ENCODE data around the gene INTS6. TPM values are rescaled to one million over a fixed set of nuclear protein-coding genes. Genes with fewer than 3 reads are reported as not detected.

INTS6 gene
- total and polyA plus RNA-seq, 2 donors from 2014 or later: 8.3 to 31.0 TPM

DNA sequence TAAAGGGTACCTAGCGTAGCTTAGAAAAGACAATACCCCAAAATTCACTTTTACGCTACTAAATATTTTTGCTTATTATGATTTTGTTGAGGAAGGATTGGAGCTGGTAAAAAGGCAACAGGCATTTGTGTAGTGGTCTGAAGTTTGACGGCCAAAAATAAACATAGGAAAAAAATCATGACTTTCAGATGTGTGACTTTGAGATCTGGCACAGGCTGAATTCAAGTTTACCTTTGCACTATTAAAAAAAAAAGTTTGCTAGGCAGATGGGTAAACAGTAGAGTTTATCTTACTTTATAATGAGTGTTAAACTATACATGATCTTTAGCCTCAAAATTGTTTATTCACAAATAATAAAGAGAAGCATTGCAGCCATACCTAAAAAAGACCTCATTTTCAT lies 24.3 kb upstream of the INTS6 start:
- Histone ChIP-seq H3K9ac (ENCODE audit: low read length in 3 of 3) (no peak overlapping the region), H3K27me3 (ENCODE audit: control insufficient read depth, insufficient read depth, low read length) (no peaks in the 10 kb centered on the region), H3K4me1 (ENCODE audit: control insufficient read depth in 2 of 3, insufficient read depth in 2 of 3, low read depth in 1 of 3, low read length in 3 of 3) (no peaks in the 10 kb centered on the region), H3K36me3 (ENCODE audit: control insufficient read depth in 2 of 3, insufficient read depth in 3 of 3, low read length in 3 of 3) (no peaks in the 10 kb centered on the region), H3K9me3 (ENCODE audit: control insufficient read depth in 2 of 3, insufficient read depth in 1 of 3, low read length in 3 of 3) (no peaks in the 10 kb centered on the region), H3K27ac (ENCODE audit: low read depth in 2 of 2, low read length in 2 of 2) (peak overlapping the region in 1 of 2 donors; percentile 39), H3K4me3 (ENCODE audit: low read length in 3 of 3) (no peak overlapping the region)
- DNase-seq (no peak), FAIRE-seq (peak; percentile 29)
- intact Hi-C loops (cut with DNase I): no loop called here
- no peak for TF ChIP-seq CTCF (IDR thresholded peaks at IDR 0.05; ENCODE audit: borderline replicate concordance, extremely low read depth, insufficient read depth)

DNA sequence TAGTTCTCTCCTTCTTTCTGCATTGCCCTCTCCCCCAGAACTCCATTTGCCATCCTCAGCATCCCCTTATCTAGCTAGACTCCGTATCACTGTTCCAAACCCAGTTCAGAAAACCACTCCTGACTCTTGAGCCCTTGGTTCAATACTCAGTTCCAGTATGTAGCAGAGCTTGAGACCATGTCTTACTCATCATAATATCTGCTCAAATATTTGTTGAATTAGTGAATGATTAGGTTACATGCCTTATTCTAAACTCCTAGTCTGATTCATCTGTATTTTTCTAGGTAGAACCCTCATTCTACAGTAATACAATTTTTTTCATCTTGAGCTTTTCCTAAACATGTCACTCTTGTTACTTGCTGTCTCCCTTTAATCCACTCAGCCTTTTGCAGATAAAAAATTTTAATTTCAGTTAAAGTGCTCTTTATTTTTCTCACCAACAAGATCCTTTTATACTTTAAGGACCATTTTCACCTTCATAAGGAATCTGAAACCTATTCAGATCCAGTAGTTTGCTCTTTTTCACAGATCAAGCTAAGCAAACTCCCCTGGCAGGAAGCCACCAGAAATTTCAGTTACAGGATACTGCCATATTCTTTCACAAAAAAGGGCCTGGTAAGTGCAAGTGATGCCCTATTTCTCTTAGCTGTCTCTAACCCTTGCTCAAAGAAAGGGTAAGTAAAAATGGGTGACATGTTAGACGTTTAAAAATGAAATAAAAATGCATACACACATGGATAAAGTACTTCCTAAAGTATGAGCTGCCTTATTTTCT lies 23.1 kb upstream of the INTS6 start:
- no peak for FAIRE-seq
- H3K9me3 ChIP-seq (ENCODE audit: control insufficient read depth in 2 of 3, insufficient read depth in 1 of 3, low read length in 3 of 3): no peaks in the 10 kb centered on the region
- no peak overlapping the region for H3K4me3 ChIP-seq (ENCODE audit: low read length in 3 of 3)
- no peaks in the 10 kb centered on the region for H3K36me3 ChIP-seq (ENCODE audit: control insufficient read depth in 2 of 3, insufficient read depth in 3 of 3, low read length in 3 of 3)
- H3K27me3 ChIP-seq (ENCODE audit: control insufficient read depth, insufficient read depth, low read length): no peaks in the 10 kb centered on the region
- H3K9ac ChIP-seq (ENCODE audit: low read length in 3 of 3): no peak overlapping the region
- H3K4me1 ChIP-seq (ENCODE audit: control insufficient read depth in 2 of 3, insufficient read depth in 2 of 3, low read depth in 1 of 3, low read length in 3 of 3): no peaks in the 10 kb centered on the region
- H3K27ac ChIP-seq (ENCODE audit: low read depth in 2 of 2, low read length in 2 of 2): no peak overlapping the region
- intact Hi-C loops (cut with DNase I): no loop called here
- no peak for TF ChIP-seq CTCF (IDR thresholded peaks at IDR 0.05; ENCODE audit: borderline replicate concordance, extremely low read depth, insufficient read depth)
- DNase-seq: no peak

DNA sequence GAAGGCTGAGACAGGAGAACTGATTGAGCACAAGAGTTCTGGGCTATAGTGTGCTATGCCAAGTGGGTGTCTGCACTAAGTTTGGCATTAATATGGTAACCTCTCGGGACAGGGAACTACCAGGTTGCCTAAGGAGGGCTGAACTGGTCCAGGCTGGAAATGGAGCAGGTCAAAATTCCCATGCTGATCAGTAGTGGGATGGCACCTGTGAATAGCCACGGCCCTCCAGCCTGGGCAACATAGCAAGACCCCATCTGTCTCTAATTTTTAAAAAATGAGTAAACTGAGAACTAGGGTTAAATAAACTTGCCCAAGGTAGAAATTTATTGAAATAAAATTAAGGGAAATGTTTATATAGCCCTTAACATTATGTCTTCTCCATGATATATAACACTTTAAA lies 17.0 kb upstream of the INTS6 start:
- TF ChIP-seq CTCF (IDR thresholded peaks at IDR 0.05; ENCODE audit: borderline replicate concordance, extremely low read depth, insufficient read depth): no peak
- Histone ChIP-seq H3K36me3 (ENCODE audit: control insufficient read depth in 2 of 3, insufficient read depth in 3 of 3, low read length in 3 of 3) (no peaks in the 10 kb centered on the region), H3K9ac (ENCODE audit: low read length in 3 of 3) (no peak overlapping the region), H3K4me1 (ENCODE audit: control insufficient read depth in 2 of 3, insufficient read depth in 2 of 3, low read depth in 1 of 3, low read length in 3 of 3) (no peaks in the 10 kb centered on the region), H3K9me3 (ENCODE audit: control insufficient read depth in 2 of 3, insufficient read depth in 1 of 3, low read length in 3 of 3) (no peaks in the 10 kb centered on the region), H3K27ac (ENCODE audit: low read depth in 2 of 2, low read length in 2 of 2) (no peak overlapping the region), H3K27me3 (ENCODE audit: control insufficient read depth, insufficient read depth, low read length) (no peaks in the 10 kb centered on the region), H3K4me3 (ENCODE audit: low read length in 3 of 3) (no peak overlapping the region)
- DNase-seq (no peak), FAIRE-seq (no peak)
- intact Hi-C loops (cut with DNase I): no loop called here
